Osteocyte (in vitro differentiated cells): ENCODE data around the gene UNC45A. TPM values are rescaled to one million over a fixed set of nuclear protein-coding genes. Genes with fewer than 3 reads are reported as not detected.
A peak's percentile ranks its signal among the peaks of the same experiment; 100 is the strongest.

Experiments
- DNase-seq: peaks from one replicate; pipeline ENCODE4 v3.0.0; 2021; ENCODE audit warnings: mixed read lengths; ENCODE audit not compliant: unreplicated experiment; ENCODE audit errors: extremely low spot score
- H3K27ac Mint-ChIP-seq: one replicate; pipeline ENCODE4 v1.8.0; 2021; ENCODE audit warnings: mild to moderate bottlenecking, mixed read lengths; ENCODE audit not compliant: unreplicated experiment
- H3K27me3 Mint-ChIP-seq: one replicate; pipeline ENCODE4 v1.8.0; 2021; ENCODE audit warnings: mixed read lengths; ENCODE audit not compliant: unreplicated experiment
- H3K36me3 Mint-ChIP-seq: one replicate; pipeline ENCODE4 v1.8.0; 2021; ENCODE audit warnings: mixed read lengths; ENCODE audit not compliant: unreplicated experiment
- H3K4me1 Mint-ChIP-seq: one replicate; pipeline ENCODE4 v1.8.0; 2021; ENCODE audit warnings: mixed read lengths; ENCODE audit not compliant: unreplicated experiment
- H3K4me3 Mint-ChIP-seq: one replicate; pipeline ENCODE4 v1.8.0; 2021; ENCODE audit warnings: mild to moderate bottlenecking, moderate library complexity, mixed read lengths; ENCODE audit not compliant: unreplicated experiment
- H3K9me3 Mint-ChIP-seq: one replicate; pipeline ENCODE4 v1.8.0; 2021; ENCODE audit warnings: mixed read lengths; ENCODE audit not compliant: unreplicated experiment
- total RNA-seq: library from RNA; stranded (reverse); gene quantifications from 2 replicates; pipeline ENCODE4 v1.2.1, GENCODE V29; 2021
- TF ChIP-seq, protein P1 (sequence below): fragments of 200-600 bp; sonication (generic); IDR thresholded peaks from 2 replicates; pipeline ENCODE4 v1.5.0; 2021; ENCODE audit warnings: antibody characterized with exemption, mild to moderate bottlenecking, moderate library complexity

Gene UNC45A
- total RNA-seq, 1 donor from 2014 or later, result 83.0 TPM

DNA sequence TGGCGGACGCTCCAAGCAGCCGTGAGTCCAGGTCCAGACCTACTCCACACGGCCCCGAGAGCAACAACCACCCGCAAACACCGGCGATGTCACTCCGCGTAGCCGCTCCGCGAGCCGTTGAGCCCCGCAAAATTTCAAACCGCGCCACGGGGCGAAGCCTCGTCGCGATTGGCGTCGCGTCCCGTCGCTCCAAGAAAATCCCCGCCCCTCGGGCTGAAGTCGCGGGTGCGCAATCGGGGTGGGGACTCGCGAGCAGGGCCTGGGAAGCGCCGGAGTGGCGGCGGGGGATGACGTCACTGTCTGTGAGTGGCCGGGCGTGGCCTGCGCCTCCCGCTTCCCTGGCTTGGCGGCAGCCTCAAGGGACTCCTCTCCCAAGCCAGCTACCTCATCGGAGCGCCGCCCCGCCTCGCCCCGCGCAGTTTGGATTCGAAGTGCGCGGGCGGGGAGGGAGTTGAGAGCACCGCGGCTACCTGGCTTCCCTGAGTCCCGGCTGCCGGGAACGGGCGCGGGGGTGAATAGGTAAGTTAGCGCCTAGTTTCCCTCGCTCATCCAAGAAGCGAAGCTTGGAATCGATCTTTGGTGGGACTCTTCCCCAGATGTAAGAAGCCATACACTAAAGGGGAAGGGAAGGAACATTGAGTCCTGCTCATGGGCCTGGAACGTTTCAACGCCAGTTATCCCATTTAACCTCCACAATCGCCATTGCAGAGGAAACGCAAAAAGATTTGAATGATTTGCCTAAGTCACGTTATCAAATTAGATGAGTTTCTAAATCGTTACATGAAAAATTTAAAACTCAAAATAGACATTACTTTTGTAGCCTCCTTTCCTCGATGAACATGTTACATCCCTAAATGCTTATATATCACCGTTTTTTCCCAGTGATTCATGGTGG, 59.6 kb downstream of the UNC45A start, which contains the start of gene PRC1:
Gene PRC1, minus strand, starts transcription at position 119 of the 895 bp plus-strand sequence. Its CDS starts 118 bp downstream, at position 1.
- peak within 1 kb of the TSS; percentile 100 for H3K4me3 Mint-ChIP-seq
- H3K27ac Mint-ChIP-seq, result peak within 1 kb of the TSS; percentile 100
- H3K4me1 Mint-ChIP-seq, result peaks cover 31% of the 10 kb centered on the region
- H3K27me3 Mint-ChIP-seq, result no peaks in the 10 kb centered on the region
- H3K36me3 Mint-ChIP-seq, result peaks cover 15% of the 10 kb centered on the region
- no peaks in the 10 kb centered on the region for H3K9me3 Mint-ChIP-seq
- TF ChIP-seq, protein P1, sequence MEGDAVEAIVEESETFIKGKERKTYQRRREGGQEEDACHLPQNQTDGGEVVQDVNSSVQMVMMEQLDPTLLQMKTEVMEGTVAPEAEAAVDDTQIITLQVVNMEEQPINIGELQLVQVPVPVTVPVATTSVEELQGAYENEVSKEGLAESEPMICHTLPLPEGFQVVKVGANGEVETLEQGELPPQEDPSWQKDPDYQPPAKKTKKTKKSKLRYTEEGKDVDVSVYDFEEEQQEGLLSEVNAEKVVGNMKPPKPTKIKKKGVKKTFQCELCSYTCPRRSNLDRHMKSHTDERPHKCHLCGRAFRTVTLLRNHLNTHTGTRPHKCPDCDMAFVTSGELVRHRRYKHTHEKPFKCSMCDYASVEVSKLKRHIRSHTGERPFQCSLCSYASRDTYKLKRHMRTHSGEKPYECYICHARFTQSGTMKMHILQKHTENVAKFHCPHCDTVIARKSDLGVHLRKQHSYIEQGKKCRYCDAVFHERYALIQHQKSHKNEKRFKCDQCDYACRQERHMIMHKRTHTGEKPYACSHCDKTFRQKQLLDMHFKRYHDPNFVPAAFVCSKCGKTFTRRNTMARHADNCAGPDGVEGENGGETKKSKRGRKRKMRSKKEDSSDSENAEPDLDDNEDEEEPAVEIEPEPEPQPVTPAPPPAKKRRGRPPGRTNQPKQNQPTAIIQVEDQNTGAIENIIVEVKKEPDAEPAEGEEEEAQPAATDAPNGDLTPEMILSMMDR, result no peak
- peak; percentile 100 for DNase-seq

DNA sequence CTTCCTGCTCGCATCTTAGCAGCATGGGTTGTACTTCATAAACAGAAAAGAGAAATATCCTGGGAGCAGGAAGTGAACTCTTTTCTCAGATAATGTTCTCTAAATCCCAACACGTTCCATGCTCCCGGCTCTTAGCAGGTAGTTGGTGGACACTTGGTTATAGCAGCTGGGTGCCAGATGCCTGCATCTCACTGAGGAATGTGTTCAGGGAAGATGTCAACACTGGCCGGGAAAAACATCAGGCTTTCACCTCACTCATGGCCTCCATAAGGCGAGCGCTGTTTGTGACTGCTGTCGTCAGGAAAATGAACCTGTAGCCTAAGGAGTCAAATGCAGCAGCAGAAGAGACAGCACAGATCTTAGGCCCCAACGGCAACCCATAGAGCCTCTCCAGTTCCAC, 63.7 kb downstream of the UNC45A start:
- H3K27ac Mint-ChIP-seq, result no peak overlapping the region
- TF ChIP-seq, protein P1, result no peak
- peaks cover 10% of the 10 kb centered on the region for H3K4me1 Mint-ChIP-seq
- no peak overlapping the region for H3K4me3 Mint-ChIP-seq
- H3K36me3 Mint-ChIP-seq, result peaks cover 25% of the 10 kb centered on the region
- no peaks in the 10 kb centered on the region for H3K9me3 Mint-ChIP-seq
- no peaks in the 10 kb centered on the region for H3K27me3 Mint-ChIP-seq
- DNase-seq, result no peak

DNA sequence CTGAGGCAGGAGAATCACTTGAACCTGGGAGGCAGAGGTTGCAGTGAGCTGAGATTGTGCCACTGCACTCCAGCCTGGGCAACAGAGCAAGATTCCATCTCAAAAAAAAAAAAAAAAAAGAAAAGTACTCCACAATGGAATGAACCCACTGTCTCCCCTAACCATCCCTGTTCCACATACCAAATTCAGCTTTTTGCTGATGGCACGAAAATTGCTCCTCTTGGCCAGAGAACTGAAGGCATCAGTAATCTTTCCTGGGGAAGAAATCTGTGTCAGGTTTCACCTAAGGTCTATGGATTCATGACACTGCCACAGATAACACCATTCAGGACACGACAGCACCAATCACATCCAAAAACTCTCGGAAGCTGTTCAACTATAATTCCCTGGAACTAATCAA, 66.1 kb downstream of the UNC45A start:
- H3K27ac Mint-ChIP-seq, result no peak overlapping the region
- H3K36me3 Mint-ChIP-seq, result peaks cover 34% of the 10 kb centered on the region

More for the DNA sequence above, 66.1 kb downstream of the UNC45A start:
- Mint-ChIP-seq H3K9me3 (no peaks in the 10 kb centered on the region), H3K4me3 (no peak overlapping the region), H3K4me1 (no peaks in the 10 kb centered on the region), H3K27me3 (no peaks in the 10 kb centered on the region)
- TF ChIP-seq, protein P1, result no peak
- no peak for DNase-seq

Other genes starting within 250 kb of the UNC45A start
- gene BLM, start 217.9 kb upstream of the UNC45A start, total RNA-seq, result 2.7 and 5.0 TPM in 2 replicates
- 96.2 and 98.3 TPM in 2 replicates for gene FURIN, start 66.7 kb upstream of the UNC45A start, total RNA-seq
- gene FES, start 50.8 kb upstream of the UNC45A start, total RNA-seq, result 2.2 and 2.5 TPM in 2 replicates
- gene MAN2A2, start 32.0 kb upstream of the UNC45A start, total RNA-seq, result 65.2 and 70.0 TPM in 2 replicates
- gene HDDC3, start 2.7 kb upstream of the UNC45A start, total RNA-seq, result 9.5 and 11.4 TPM in 2 replicates
- 12.0 and 12.8 TPM in 2 replicates for gene RCCD1, start 19.6 kb downstream of the UNC45A start, total RNA-seq
- 33.9 and 46.4 TPM in 2 replicates for gene PRC1, start 59.2 kb downstream of the UNC45A start, total RNA-seq
- gene VPS33B, start 87.3 kb downstream of the UNC45A start, total RNA-seq, result 12.8 and 13.7 TPM in 2 replicates
- gene SV2B, start 165.0 kb downstream of the UNC45A start, total RNA-seq, result not detected in 2 replicates